Myocyte (in vitro differentiated cells): ENCODE results near the gene PHOSPHO1. TPM values are rescaled to one million over a fixed set of nuclear protein-coding genes. Genes with fewer than 3 reads are reported as not detected.
"Not testable (repeated sequence)": the region's sequence is repeated elsewhere in the genome, so short reads cannot be mapped to it uniquely, and the experiment has no call there.

ENCODE experiments used
- DNase-seq: peaks from one replicate; pipeline ENCODE4 v3.0.0-alpha.2; 2012; ENCODE audit warnings: low read depth
- total RNA-seq: library from RNA; depleted of rRNA; stranded (reverse); fragments of >200 nt; gene quantifications from 2 replicates; pipeline ENCODE4 v1.2.3, GENCODE V29; 2014

PHOSPHO1 gene
- total RNA-seq, 1 donor from 2014 or later, result 22.4 TPM

- DNase-seq, result no peak
Observed at GRCh38 chr17:49193513-49194296, 36.9 kb downstream of the PHOSPHO1 start.

- peak; percentile 93 for DNase-seq
Observed at GRCh38 chr17:49191917-49192741, 38.5 kb downstream of the PHOSPHO1 start.

DNA sequence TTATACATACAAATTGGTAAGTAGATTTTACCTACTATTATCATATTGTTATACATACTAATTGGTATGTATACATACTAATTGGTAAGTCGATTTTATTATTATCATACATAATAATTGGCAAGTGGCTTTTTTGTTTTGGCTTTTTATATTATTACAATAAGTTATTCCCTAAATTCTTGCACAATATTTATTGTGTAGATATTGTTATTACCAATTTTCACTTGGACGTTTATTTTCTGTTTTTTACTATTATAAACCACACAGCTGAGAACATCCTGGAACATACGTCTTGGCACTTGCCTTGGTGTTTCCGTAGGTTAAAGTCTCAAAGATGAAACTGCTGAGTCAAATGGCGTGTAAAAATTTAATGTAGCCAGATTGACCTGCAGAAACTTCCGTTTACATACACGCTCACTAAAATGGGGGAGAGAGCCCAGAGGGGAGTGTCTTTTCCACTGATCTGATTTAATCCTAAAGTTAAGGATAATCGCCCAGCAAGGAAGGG is 39.1 kb downstream of the PHOSPHO1 start:
- no peak for DNase-seq

DNA sequence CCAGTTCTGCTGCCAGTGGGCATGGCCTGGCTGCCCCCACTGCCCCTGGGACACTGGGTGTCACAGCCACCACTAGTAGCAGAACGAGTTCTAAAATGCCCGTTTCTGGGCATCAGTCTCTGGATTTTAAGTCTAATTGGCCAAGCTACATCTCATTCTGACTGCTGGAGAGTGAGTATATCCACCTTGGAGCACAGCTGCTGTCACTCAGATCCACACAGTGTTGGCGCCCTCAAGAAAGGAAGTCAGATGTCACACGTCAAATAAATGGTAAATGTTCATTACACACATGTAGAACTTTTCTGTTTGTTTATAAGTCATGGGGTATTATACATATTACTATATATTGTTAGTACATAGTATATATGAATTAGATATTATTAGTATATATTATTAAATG is 39.7 kb downstream of the PHOSPHO1 start:
- DNase-seq, result no peak

DNA sequence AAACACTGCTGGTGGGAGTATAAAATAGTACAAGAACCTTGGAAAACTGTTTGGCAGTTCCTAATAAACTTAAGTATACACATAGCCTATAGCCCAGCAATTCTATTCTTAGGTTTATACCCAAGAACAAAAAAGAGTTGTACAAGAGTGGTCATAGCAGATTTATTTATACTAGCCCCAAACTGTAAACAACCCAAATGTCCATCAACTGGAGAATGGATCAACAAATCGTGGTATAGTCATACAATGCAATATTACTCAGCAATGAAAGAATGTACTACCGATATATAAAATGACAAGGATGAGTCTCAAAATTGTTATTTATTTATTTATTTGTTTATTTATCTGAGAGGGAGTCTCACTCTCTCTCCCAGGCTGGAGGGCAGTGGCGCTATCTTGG is 43.3 kb downstream of the PHOSPHO1 start:
- DNase-seq, result no peak

DNA sequence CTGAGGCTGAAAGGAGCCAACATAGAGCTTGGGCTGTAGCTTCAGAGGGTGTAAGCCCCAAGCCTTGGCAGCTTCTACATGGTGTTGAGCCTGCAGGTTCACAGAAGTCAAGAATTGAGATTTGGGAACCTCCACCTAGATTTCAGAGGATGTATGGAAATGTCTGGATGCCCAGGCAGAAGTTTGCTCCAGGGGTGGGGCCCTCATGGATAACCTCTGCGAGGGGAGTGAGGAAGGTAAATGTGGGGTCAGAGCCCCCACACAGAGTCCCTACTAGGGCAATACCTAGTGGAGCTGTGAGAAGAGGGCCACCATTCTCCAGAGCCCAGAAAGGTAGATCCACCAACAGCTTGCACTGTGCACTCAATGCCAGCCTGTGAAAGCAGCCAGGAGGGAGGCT is 45.2 kb downstream of the PHOSPHO1 start:
- DNase-seq, result not testable (repeated sequence)

- not testable (repeated sequence) for DNase-seq
Observed at GRCh38 chr17:49184522-49184921, 46.1 kb downstream of the PHOSPHO1 start.

DNA sequence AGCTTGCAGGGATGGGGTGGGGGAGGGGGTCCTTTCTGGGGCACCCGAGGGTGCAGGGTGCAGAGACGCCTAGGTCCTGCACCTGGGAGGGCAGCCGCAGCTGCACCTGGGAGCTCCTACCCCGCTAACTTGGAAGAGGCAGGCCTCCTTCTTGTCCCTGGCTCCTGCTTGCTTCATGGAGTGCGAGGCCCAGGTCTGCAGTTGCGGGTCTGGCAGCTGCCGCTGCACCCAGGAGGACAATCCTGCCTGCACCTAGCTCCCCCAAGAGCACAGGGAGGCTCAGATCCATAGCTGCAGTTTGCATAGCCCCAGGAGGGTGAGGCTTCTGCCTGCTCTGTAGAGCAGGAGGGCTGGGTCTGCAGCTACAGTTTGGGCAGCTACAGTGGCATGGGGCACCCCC is 46.8 kb downstream of the PHOSPHO1 start:
- DNase-seq, result no peak

- DNase-seq, result no peak
Observed at GRCh38 chr17:49183341-49183740, 47.2 kb downstream of the PHOSPHO1 start.

GRCh38 chr17:49180998-49181635 is 49.5 kb downstream of the PHOSPHO1 start:
- DNase-seq, result no peak

DNA sequence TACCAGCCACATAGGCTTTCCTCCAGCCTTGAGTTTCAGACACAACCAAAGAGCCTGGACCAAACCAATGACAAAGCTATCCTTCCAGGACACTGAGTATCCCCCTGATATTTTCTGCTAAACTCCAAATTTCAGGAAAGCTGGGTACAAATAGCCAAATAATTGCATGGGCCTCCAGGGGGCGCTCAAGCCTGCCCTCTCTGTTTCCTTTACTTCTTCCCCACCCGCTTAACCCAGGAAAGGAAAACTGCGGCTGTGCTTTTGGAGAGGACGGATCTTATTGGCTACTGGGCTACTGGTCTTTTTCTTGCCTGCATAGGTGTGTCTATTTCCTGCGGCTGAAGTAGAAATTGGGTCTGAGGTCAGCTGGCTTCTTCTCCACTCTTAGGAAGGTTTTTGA is 50.3 kb downstream of the PHOSPHO1 start:
- DNase-seq, result peak; percentile 51

DNA sequence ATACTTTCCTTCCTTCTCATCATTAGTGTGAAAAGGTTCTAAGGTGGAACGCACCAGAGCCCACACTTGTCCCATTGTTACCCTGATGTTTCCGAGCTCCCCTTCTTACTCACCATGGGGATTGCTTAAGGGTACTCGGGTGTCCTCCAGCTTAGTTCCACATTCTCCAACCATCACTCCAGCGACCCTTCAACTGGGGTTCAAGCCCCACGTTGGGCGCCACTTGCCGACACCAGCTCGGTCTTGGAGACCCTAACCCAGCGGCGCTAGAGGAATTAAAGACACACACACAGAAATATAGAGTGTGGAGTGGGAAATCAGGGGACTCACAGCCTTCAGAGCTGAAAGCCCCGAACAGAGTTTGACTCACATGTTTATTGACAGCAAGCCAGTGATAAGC is 54.6 kb downstream of the PHOSPHO1 start:
- DNase-seq, result not testable (repeated sequence)

Other genes starting within 250 kb of the PHOSPHO1 start
- gene IGF2BP1, start 233.4 kb downstream of the PHOSPHO1 start, total RNA-seq, result 6.7 and 9.3 TPM in 2 replicates
- gene B4GALNT2, start 98.0 kb downstream of the PHOSPHO1 start, total RNA-seq, result not detected in 2 replicates
- not detected in 2 replicates for gene GNGT2, start 20.2 kb downstream of the PHOSPHO1 start, total RNA-seq
- not detected in 2 replicates for gene ABI3, start 20.1 kb downstream of the PHOSPHO1 start, total RNA-seq
- 24.6 and 26.5 TPM in 2 replicates for gene ZNF652, start 131.5 kb upstream of the PHOSPHO1 start, total RNA-seq
- gene PHB1, start 184.1 kb upstream of the PHOSPHO1 start, total RNA-seq, result 128 and 153 TPM in 2 replicates